GM18505 (cell line): ENCODE measurements around the gene CBFA2T3.

Experiments used
- ATAC-seq: cut with Tn5 transposase; IDR thresholded peaks from one replicate; pipeline ENCODE4 v1.9.1; 2021; ENCODE audit not compliant: unreplicated experiment
- POLR2A ChIP-seq: IDR thresholded peaks from 4 replicates; pipeline ENCODE4 v1.6.1; 2011; ENCODE audit warnings: borderline replicate concordance; ENCODE audit not compliant: insufficient read depth, insufficient read length; ENCODE audit errors: extremely low read depth

CBFA2T3 gene

GRCh38 chr16:88965411-88965810, 11.6 kb downstream of the CBFA2T3 start:
- TF ChIP-seq POLR2A: no peak
- ATAC-seq: no peak

DNA sequence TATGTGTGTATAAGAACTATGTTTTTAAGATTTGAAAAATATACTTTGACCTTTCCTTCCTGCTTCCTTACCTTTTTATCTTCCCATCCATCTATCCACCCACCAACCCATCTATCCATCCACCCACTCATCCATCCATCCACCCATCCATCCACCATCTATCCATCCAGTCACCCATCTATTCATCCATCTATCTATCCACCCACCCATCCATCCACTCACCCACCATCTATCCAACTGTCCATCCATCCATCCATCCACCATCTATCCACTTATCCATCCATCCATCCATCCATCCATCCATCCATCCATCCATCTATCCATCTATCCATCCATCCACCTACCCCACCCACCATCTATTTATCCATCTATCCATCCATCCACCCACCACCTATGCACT, 12.4 kb downstream of the CBFA2T3 start:
- TF ChIP-seq POLR2A: no peak
- no peak for ATAC-seq

DNA sequence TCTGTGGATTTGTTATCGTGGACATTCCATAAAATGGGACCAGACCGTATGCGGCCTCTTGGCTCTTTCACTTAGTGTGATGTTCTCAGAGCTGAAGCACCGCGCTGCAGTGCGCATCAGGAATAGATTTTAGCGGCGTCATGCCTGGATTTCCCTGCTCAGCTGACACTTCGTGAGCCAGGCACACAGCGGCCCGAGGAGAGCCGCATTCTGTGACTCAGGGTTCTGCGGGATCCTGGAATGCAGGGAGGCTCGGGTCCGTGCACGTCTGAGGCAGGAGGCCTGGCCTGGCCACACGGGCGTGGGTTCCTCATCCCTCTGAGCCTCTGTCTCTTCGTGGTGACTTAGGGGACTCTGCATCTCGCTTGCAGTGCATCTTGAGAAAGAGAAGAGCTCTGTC, 13.4 kb downstream of the CBFA2T3 start:
- ATAC-seq: no peak
- no peak for TF ChIP-seq POLR2A

- ATAC-seq: no peak
- TF ChIP-seq POLR2A: no peak
Measured at GRCh38 chr16:88962478-88963152, 14.4 kb downstream of the CBFA2T3 start.

GRCh38 chr16:88961011-88961410, 16.0 kb downstream of the CBFA2T3 start:
- no peak for ATAC-seq
- no peak for TF ChIP-seq POLR2A

- TF ChIP-seq POLR2A: no peak
- ATAC-seq: no peak
Measured at GRCh38 chr16:88960516-88960915, 16.5 kb downstream of the CBFA2T3 start.

GRCh38 chr16:88959022-88959421, 18.0 kb downstream of the CBFA2T3 start:
- TF ChIP-seq POLR2A: no peak
- ATAC-seq: no peak

GRCh38 chr16:88957887-88958577, 19.0 kb downstream of the CBFA2T3 start:
- ATAC-seq: no peak

GRCh38 chr16:88957433-88957767, 19.6 kb downstream of the CBFA2T3 start:
- no peak for ATAC-seq
- no peak for TF ChIP-seq POLR2A

More at GRCh38 chr16:88957887-88958577, 19.0 kb downstream of the CBFA2T3 start:
- TF ChIP-seq POLR2A: no peak

DNA sequence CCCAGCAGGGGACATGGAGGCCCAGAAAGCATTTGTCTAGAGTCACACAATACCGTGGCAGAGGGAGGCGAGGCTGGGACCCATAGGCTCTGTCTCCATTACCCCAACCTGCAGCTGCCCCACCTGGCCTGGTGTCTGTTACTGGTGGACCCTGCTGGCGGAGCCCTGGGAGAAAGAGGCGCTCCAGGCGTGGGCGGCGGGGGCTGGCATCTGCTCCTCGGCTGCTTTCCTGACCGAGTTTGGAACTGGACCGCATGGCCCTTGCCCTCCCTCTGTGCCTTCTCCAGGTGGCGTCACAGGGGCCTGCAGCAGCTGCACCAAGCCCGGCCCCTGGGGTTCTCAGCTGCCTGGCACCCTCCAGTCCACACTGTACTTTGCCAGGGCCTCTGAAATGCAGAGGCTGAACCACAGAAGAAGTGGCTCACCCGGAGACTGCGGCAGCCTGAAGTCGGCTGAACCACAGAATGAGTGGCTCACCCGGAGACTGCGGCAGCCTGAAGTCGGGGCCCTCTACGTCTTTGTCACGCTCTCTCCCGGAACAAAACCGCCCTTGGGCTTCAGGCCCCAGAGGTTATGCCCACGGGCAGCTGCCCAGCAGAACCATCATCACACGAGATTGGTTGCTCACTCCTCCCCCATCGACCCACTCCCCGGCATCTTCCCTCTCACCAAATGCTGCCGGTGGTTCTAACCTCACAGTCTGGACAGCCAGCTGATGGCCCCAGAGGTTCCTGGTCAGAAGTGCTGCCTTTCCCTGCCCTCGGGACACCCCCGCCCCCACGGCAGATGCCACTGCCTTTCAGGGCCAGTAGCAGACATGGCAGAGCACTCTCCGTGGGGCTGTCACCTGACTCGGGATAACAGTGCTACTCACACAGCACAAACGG, 20.2 kb downstream of the CBFA2T3 start:
- no peak for TF ChIP-seq POLR2A
- no peak for ATAC-seq

- no peak for TF ChIP-seq POLR2A
- ATAC-seq: no peak
Measured at GRCh38 chr16:88955906-88956305, 21.1 kb downstream of the CBFA2T3 start.

GRCh38 chr16:88953003-88953690, 23.9 kb downstream of the CBFA2T3 start:
- ATAC-seq: no peak

GRCh38 chr16:88951989-88952388, 25.0 kb downstream of the CBFA2T3 start:
- no peak for TF ChIP-seq POLR2A

More at GRCh38 chr16:88953003-88953690, 23.9 kb downstream of the CBFA2T3 start:
- TF ChIP-seq POLR2A: no peak

More at GRCh38 chr16:88951989-88952388, 25.0 kb downstream of the CBFA2T3 start:
- no peak for ATAC-seq
